Stimulated activated CD4-positive, alpha-beta T cell treated with anti-CD3 and anti-CD28 coated beads, Interleukin-12 subunit alpha, Interleukin-12 subunit beta, amount 100 ng/mL, for 4 hours (primary cell): Measurements from ENCODE around the gene TEK.
"Not testable (repeated sequence)": the region's sequence is repeated elsewhere in the genome, so short reads cannot be mapped to it uniquely, and the experiment has no call there.

ENCODE experiments used
- DNase-seq: peaks from one replicate; pipeline ENCODE4 v3.0.0-alpha.2; 2020

TEK gene

DNA sequence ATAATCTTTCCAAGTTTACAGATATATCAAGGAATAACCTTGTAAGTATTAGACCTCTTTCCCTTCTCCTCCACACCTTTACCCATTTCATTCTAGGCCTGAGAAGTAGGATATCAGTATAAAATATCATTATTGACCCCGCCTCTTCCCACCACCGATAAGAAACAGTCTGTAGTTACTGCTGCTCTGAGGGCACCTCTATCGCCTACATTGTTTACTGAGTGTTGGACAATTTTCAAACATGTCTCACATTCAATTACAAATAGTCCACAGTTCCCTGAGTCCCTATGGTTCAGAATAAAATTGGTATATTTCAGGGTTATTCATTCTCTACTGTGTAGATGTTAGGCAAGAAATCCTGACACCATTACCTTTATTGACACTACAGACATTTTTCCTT is 73.4 kb downstream of the TEK start:
- DNase-seq, result no peak

DNA sequence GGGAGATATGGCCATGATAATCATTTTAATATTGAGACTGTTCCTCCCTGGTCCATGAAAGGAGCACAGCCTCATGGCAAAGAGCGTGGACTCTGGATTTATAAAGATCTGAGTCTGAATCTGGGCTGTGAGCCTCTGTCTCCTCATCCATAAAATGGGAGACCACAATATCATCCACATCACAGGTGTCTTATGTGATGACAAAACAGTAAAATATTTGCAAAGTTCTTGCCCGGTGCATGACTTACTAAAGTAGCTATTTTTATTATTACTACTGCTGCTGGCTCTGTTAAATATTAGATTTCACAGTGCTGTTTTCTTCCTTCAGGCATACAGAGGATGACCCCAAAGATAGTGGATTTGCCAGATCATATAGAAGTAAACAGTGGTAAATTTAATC is 74.1 kb downstream of the TEK start:
- DNase-seq, result no peak

DNA sequence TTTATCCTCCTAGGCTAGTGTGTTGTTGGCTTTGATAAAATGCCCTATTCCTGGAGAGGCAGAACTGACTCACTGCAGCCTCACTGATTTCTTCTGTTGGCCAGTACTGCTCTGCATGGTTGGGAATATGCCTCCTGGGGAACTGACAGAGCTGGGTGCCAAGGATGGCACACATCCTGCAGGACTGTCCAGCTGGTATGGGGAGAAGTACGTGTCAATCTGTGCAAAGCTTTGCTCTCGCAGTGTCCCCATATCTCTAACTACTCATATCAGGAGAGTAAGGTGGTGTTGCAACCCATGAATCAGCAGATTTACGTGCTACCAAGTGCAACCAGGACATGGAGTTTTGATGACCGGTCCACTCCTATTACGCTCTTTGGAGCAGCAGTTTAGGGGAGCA is 74.7 kb downstream of the TEK start:
- DNase-seq, result no peak

DNA sequence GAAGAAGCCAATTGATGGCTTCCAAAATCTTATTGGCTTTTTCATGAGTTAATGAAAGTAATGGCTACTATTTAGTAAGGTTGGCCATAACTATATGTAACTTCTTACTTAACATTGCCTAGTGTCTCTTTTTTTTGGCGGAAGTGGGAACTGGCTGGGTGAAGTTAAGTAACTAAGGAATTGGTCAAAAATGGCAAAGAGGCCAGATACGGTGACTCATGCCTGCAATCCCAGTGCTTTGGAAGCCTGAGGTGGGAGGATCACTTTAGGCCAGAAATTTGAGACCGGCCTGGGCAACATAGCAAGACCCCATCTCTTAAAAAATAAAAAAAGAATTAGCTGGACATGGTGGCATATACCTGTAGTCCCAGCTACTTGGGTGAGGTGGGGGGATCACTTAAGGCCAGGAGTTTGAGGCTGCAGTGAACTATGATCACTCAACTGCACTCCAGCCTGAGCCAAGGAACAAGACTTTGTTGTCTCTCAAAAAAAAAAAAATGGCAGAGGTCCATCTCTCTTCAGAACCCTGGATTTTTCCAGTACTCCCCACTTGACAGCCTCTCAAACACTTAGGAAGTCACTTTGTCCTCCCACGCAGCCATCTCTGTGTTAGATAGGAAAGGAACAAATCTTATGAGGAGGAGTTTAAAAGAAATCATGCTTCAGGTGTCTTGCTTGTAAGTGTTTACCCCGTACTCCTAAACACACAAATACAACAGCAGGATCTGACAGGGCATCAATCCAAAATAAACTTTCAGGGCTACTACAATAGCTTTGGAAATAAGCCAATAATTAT is 75.7 kb downstream of the TEK start:
- DNase-seq, result no peak

DNA sequence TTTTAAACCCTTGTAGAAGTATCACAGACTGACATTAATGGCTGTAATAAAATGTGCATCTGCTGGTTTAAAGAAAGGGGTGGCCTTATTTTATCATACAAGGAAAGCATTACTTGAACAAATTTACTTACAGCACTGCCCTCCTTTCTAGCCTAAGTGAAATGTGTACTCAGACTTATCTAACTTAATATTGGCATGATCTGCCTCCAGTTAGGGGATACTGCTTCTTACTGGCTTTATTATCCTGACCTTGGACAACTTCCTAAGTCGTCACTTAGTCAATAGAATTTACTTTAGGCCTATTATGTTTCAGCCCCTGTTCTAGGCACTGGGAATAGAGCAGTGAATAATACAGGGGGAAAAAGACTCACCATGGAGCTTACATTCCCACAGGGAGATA is 79.4 kb downstream of the TEK start:
- no peak for DNase-seq

DNA sequence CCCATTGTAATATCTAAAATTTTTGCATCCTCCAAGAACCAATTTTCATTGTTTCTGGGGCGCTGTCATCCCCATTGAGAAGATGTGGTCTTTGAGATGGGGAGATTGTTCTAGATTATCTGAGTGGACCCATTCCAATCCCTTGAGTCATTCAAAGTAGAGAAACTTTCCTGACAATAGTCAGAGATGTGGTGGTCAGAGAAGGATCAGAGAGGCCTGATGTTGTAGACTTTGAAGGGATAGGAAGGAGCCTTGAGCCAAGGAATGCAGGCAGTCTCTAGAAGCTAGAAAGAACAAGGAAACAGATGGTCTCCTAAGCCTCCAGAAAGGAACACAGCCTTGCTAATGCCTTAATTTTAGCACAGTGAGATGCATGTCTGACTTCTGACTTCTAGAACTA is 80.4 kb downstream of the TEK start:
- DNase-seq, result no peak

DNA sequence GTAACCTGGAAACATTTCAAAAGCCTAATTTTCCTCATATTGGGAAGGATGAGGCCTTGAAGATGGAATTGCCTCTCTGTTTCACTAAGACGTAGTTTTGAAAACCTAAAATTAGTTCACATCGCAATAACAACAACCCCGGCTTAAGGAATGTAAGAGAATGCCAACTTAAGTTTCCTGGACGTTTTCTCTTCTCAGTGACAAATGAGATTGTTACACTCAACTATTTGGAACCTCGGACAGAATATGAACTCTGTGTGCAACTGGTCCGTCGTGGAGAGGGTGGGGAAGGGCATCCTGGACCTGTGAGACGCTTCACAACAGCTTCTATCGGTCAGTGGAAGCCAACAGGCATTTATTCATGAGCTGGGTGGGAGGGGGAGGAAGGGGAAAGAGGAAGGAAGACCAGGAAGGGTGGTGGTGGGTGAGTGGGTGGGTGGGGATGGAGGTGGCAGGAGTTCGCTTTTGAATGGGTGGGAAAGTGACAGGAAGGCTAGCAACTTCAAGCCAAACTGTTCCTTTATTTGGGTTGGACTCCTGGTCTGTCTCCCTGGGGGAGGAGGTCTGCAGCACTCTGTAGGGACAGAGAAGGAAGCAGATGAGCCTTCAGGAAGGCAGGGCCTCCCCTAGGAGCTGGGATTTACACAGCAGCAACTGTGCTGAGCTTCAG is 83.4 kb downstream of the TEK start:
- no peak for DNase-seq

DNA sequence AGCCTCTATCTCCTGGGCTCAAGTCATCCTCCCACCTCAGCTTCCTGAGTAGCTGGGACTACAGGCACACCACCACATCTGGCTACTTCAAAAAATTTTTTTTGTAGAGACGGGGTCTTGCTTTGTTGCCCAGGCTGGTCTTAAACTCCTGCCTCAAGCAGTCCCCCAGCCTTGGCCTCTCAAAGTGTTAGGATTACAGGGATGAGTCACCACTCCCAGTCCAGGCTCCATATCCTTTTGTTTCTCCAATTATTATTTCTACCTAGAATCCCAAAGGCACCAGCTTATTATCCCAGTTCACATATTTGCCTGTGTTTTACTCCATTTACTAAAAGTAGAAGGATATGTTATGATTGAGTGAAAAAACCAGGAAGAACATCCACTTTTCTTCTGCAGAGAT is 84.9 kb downstream of the TEK start:
- no peak for DNase-seq

DNA sequence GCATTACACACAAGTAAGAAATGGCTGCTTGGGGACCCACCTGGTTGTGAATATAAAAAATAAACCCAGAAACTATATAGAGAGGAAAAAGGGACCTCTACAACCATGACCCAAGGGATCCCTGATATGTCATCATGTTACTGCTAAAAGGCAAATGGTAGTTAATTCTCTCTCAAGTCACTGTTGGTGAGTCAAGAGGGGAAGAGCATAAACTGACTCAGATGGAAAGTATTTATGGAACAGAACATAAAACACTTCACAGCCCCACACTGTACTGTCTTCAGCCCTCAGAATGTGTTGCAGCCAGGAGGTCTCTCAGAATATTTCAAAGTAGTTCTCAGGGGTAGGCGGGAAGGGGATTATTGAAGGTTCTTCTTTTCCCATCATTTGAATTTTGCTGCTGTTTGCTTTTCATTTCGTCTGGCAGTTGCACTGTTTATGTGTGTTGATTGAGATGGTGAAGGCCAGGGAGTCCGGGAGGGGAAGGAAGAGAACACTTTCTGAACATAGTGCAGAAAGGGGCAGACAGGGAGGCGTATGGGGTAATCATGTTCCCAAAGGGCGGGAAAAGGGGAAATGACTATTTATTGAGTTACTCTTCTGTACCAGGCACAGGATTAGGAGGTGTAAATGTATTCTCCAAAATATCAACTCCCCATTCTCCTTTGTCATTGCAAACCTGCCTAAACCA is 85.5 kb downstream of the TEK start:
- no peak for DNase-seq

DNA sequence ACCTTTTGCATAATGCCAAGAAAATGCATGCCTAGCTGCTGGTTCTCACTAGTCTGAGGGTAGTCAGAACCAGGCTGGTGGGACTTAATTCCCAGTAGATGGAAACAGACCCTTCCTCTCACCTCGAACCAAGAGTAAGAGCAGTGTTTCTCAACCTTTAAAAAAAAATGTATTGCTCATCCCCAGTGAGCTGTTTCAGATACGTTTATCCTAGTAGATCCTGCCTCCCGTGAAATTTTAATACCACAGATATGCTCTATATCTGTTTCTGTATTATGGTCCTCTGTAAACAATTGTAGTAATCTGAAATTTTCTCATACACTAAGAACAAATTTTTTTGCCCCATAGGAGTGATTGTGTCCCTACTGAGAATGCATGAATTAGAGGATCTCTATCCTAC is 86.2 kb downstream of the TEK start:
- no peak for DNase-seq

DNA sequence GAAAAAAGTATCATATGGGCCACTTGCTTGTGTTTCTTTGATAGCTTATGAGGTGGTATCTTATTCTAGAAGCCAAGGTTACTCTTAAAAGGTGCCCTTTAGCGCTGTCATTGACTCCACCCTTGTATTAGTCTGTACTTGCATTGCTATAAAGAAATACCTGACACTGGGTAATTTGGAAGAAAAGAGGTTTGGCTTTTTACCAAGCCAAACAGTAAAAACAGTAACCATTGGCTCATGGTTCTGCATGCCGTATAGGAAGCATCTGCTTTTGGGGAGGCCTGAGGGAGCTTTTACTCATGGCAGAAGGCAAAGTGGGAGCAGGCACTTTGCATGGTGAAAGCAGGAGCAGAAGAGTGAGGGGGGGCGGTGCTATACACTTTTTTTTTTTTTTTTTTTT is 87.4 kb downstream of the TEK start:
- no peak for DNase-seq

DNA sequence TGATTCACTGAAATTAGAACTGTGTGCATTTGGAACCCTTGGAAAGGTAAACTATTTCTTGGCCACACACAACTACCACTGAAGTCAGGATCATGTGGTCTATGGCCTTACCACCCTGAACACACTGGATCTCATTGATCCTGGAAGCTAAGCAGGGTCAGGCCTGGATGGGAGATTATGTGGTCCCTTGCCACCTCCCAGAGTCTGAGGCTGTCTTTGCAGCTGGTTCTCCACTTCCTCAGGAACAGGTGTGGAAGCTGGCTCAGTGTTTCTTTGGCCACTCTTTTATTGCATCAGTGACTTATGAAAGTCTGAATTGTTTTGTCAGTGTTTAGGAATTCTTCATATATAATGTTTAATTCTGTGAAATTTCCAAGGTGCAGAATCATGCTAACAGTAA is 89.2 kb downstream of the TEK start:
- no peak for DNase-seq

DNA sequence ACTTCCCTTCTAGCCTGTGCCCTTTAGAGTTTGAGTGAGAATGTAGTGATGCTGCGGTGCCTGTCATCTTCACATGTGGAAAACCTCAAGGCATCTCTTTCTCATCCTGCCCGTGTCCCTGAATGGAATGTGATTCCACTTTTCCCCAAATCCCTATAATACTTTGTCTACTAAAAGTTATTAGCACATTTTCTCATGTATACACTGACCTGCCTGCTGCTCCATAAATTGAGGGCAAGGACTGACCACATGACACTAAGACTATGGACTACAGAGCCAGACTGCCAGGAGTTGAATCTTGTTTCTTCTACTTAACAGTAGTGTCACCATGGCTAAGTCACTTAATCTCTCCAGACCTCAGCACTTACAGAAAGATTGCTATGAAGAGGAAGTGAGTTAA is 93.0 kb downstream of the TEK start:
- no peak for DNase-seq

DNA sequence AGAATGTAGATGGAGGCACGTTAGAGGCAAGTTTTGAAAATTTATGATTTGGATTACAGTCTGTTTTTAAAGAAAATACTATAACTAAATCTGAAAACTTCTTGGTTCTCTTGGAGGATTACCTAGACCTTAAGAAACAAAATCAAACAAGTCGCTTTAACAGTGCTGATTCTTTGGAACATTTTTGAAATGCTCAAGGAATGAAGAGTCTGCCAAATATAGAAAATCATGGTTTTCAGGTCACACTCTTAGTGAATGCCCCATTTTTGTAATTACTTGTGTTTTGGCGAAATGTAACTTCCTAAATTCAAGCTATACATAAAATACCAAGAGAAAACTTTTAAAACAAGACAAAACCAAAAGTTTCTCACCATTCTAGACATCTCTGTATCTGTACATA is 94.8 kb downstream of the TEK start:
- DNase-seq, result no peak

DNA sequence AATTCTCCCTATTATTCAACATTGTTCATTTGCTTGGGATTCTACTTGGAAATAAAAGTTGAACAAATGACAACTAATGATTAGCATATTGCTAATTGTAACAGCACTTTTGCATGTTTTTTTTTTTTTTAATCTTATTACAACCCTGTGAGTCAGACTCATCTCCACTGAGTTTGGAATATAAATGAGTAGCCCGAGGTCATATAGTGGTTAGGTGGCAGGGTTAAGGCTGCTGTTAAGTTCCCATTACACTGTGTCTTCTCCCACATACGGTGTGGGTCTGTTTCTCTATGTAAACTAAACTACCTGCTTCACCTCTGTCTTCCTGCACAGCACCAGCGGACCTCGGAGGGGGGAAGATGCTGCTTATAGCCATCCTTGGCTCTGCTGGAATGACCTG is 95.6 kb downstream of the TEK start:
- no peak for DNase-seq

DNA sequence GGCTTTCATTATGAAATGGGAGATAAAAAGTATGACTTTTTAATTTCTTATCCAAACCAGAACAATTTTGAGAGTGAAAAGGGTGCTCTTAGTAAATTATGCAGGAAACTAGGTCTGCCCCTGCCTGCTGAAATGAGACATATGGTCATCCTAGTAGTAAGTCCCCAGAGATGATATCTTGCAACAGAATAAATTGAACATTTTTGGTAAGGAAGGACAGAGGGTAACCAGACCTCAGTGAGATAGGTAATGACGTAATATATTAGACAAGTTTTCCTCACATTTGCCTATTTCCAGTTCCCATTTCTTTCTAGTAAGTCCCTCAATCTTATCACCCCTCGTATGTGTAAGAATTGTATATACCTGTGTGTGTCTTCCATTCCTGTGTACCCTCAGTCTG is 96.2 kb downstream of the TEK start:
- no peak for DNase-seq

DNA sequence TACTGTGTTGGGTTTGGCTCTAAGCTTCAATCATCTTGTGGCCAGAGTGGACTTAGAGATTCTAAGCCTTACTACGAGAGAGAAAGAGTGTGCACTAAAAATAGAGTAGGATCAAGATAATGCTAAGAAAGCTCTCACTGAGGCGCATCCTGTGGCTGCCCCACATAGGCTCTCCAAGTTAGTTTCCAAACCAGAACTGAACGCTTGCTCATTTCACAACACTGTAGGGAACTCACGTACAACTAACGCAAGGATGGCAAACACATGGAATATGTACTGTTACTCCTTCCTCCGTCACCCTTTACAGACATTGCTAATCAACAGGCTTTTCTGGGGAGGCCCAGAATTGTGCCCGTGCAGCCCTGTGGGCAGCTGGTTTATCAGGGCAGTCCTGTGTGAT is 97.0 kb downstream of the TEK start:
- no peak for DNase-seq

DNA sequence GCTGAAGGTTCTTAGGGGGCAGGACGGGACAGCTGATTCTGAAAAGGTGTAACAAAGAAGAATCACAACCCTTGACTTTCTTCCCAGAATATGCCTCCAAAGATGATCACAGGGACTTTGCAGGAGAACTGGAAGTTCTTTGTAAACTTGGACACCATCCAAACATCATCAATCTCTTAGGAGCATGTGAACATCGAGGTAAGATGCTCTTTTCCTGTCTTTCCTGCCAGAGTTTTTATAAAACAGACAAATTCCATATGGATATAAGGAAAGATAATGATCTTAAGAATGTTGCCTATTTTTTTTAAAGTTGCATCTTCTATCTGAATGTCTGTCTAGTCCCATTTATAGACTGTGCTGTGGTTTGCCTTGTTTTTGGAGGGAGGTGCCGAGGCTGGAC is 100.0 kb downstream of the TEK start:
- no peak for DNase-seq

DNA sequence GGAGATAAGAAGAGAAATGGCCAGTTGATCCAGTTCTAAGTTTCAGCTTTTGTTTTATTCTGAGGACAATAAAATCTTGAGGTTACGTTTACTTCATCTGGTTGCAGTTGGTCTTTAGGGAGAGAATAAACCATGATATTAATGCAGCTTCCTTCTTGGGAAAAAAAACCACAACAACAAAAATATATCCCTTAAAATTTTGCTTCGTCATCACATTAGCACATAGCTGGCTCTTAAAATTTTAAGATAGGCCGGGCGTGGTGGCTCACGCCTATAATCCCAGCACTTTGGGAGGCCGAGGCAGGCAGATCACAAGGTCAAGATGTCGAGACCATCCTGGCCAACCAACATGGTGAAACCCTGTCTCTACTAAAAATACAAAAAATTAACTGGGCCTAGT is 101.6 kb downstream of the TEK start:
- no peak for DNase-seq

DNA sequence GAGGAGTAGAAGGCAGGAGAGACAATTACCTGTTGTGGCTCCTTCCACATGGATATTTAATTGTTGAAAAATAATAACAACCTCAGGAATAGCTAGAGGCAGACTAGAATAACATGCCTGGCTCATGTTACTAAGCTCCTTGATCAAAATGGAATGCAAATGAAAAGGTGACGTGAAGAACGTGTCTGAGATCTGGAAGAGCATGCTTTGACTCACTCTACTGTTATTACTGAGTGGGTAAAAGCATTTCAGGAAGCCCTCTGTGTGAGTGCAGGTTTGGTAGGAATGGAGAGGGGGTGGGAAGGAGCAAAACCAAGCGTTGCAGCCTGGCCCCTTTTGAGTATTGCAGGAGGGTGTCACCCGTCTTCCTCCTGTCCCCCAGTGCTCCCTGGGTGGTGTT is 103.2 kb downstream of the TEK start:
- DNase-seq, result no peak

DNA sequence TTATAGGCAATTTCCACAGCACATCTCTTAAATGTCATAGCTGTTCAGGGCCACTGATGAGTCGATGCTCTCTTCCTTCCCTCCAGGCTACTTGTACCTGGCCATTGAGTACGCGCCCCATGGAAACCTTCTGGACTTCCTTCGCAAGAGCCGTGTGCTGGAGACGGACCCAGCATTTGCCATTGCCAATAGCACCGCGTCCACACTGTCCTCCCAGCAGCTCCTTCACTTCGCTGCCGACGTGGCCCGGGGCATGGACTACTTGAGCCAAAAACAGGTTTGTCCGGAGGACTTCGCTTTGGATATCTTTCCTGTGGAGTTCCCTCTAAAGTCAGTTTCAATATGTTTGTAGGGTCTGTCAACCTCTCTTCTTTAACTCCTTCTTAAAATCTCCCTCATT is 103.6 kb downstream of the TEK start:
- no peak for DNase-seq

DNA sequence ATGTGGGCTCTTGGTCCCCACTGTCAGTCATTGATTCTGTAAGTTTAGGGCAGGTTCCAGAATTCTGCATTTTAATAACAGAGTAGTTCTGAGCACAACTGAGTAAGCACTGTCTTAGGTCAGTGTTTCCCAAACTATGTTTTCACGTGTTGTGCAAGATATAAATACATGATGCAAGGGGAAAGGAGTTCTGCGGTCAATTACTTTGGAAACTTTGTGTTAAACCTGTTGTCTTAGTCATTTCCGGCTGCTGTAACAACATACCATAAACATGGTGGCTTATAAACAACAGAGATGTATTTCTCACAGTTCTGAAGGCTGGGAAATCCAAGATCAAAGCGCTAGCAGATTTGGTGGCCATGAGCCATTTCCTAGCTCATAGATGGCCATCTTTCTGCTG is 118.2 kb downstream of the TEK start:
- DNase-seq, result no peak

DNA sequence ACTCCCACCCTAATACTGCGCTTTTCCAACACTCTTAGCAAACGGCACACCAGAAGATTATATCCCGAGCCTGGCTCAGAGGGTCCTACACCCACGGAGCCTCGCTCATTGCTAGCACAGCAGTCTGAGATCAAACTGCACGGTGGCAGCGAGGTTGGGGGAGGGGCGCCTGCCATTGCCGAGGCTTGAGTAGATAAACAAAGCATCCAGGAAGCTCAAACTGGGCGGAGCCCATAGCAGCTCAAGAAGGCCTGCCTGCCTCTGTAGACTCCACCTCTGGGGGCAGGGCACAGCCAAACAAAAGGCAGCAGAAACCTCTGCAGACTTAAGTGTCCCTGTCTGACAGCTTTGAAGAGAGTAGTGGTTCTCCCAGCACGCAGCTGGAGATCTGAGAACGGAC is 130.6 kb downstream of the TEK start:
- DNase-seq, result not testable (repeated sequence)

DNA sequence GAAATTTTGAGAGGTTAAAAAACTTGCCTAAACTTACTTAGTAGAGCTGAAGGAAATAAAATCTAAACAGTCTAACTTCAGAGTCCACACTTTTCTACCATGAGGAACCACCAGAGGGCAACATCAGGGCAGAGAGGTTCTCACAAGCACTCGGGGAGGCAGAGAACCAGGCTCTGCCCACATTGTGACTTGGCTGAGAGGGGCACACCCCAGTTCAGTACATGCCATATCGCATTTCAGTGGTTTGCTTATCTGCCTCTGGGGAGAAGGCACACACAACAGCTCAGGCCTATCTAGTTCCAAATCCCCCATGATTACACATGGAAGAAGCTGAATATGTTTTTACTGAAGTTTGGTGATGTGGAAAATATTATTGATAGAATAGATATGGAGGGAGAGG is 138.7 kb downstream of the TEK start:
- no peak for DNase-seq
